C4-2B (cell line): Measurements from ENCODE around the gene KRT6B.

Source experiments
- CTCF ChIP-seq: fragments of 450-650 bp; conservative IDR thresholded peaks from 2 replicates; pipeline ENCODE4 v1.5.1; 2017; ENCODE audit warnings: mild to moderate bottlenecking
- ZFX ChIP-seq: fragments of 450-650 bp; IDR thresholded peaks from 2 replicates; pipeline ENCODE4 v1.6.1; 2017

GRCh38 chr12:52432559-52433207, 19.3 kb downstream of the KRT6B start:
- TF ChIP-seq CTCF (no peak), ZFX (no peak)
